KBM-7 (cell line): ENCODE results near the gene CD200R1.
"Not testable (repeated sequence)": the region's sequence is repeated elsewhere in the genome, so short reads cannot be mapped to it uniquely, and the experiment has no call there.

Experiments used
- DNase-seq: peaks from one replicate; pipeline ENCODE4 v3.0.0-alpha.2; 2015
- in situ Hi-C: fragments of 300-500 bp; cut with MboI; formaldehyde crosslinking; loops from 2 replicates; pipeline ENCODE4 v1.14.3; 2020; ENCODE audit warnings: low sequenced_read_pairs, low pct_unique_long_range_greater_than_20kb, mixed read lengths

CD200R1 gene

DNA sequence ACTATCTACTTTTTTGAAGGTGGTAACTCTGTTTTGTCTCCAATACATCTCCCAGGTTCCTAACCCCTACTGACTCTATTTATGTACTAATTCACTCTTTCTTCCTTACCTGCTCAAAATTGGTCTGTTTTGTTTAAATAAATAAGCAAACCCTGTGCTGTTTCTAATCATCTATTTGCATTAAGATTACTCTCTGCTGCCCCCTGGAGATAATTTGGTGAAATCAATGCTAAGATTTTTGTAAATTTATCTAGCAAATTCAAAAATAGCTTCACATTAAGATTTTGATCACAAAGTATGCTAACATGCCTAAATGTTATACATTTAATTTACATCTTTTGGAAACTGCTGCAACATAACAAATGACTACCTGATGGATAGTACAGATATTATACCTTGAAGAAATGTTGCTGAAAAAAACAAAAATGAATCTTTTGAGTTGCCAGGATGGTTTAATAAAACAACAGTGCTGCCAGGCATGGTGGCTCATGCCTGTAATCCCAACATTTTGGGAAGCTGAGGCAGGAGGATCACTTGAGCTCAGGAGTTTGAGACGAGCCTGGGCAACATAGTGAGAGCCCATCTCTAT, 4.4 kb upstream of the CD200R1 start:
- peak; percentile 40 for DNase-seq
- in situ Hi-C loops, result loop anchor here (25.0 kb wide), 1 partner anchor 242 kb away; no protein-coding TSS in a partner anchor

DNA sequence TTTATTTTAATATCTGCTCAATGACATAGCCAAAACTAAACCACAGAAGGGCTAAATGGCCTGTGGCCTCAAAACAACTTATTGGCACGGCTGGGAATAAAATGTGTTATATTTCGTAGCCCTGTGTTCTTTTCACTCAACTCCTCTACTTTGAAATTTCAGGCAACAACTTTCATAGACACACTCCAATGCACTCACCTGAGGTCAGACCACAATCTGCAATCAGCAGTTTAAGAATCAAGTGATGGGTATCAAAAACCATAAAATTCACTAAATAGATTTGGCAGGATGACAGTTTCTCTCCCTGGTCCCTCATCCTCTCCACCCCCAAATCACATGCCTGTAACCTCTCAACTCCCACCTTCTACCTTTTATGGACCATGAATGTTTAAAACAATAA, 2.0 kb upstream of the CD200R1 start:
- no peak for DNase-seq
- in situ Hi-C loops, result loop anchor here (25.0 kb wide), 1 partner anchor 240 kb away; no protein-coding TSS in a partner anchor

DNA sequence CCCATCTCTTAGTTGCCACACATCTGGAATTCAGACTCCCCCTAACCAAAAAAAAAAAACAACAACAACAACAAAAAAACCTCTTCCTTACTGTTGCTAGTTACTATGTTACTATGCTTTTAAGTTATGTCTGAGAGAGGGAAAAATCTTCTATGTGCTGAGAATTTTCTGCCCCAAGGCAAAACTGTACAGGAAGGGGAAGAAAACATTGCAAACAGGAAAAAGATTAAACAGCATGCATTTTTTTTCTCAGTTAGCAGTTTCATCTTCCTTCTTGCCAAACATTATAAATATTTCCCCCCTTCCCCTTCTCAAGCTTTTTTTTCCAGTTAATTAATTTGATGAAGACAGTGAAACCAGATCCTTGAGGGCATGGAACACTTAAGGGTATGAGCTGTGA, 1.1 kb upstream of the CD200R1 start:
- in situ Hi-C loops, result loop anchor here (25.0 kb wide), 1 partner anchor 239 kb away; no protein-coding TSS in a partner anchor
- DNase-seq, result no peak

DNA sequence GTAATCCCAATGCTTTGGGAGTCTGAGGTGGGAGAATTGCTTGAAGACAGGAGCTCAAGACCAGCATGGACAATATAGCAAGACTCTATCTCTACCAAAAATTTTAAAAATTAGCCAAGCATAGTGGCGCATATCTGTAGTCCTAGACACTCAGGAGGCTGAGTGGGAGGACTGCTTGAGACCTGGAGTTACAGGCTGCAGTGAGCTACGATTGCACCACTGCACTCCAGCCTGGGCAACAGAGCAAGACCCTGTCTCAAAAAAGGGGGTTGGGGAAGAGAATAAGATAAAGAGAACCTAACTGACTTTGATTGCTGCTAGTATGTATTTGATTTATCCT, 755 bp downstream of the CD200R1 start:
- no peak for DNase-seq
- in situ Hi-C loops, result no loop called here

DNA sequence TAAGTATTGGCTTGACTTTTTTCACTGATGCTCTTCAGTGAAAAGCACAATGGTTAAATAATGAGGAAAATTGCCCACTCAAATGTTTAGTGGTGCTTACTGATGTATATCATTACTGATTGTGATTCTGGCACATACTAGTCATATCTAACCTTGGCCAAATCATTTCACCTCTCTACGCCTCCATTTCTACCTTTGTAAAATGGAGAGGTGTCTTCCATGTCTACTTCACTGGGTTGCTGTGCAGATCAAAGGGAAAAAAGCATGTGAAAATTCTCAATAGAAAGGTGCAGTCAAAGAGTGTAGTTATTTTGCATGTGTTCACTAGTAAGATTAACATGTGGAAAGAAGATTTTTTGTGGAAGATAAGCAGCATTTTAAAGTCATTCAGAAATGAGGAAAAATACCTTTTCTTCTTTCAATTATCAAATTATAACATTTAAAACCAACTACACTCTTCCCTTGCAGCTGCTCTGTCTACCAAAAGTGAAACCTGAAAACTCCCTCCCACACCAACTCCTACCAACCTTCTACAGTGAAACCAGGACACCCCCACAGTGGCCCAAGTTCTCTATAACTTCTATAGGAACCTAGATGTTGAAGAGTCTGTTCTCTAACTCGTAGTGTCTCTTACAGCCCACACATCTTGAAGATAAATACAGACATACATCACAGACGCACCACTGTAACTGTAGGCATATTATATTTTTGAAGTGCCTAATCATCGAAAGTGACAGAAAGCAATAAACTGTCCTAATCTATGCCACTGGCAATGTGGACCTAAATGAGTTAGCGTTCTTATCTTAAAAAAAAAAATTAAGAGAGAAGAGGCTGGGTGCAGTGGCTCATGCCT, 1.4 kb downstream of the CD200R1 start:
- DNase-seq, result no peak
- in situ Hi-C loops, result no loop called here

DNA sequence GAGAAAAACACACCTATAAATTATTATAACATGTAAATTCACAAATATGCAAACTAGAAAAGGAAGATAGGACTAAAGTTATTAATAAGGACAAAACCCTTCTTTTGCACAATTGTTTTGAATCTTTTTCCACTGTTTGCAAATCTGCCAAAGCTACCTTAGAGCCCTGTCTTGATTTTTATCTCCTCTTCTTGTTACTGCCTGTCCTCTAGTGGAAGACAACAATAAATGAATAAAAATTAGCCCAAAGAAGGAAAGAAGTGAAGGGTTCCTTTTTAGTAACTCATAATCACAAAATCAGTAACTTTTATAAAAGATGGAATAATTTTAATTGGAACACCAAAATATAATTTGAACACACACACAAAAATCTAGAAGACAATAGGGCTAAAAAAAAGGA, 2.7 kb downstream of the CD200R1 start:
- in situ Hi-C loops, result no loop called here
- no peak for DNase-seq

DNA sequence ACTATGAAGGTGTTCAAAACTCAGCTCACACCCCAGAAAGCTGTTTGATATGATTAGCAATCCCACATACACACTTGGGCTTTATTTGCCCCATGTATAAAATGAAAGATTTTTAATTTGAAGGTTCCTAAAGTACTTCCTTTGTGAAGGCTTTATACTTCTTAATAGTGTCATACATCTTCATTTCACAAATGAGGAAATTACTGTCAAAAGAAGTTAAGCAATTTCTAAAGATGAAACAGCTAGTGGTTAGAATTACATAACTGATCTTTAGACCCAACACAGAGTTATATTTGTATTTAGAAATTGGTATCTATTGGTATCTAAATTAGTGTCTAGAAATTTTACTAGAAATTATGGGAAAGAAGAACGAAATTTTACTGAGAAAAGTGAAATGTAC, 7.1 kb downstream of the CD200R1 start:
- DNase-seq, result no peak
- in situ Hi-C loops, result no loop called here

DNA sequence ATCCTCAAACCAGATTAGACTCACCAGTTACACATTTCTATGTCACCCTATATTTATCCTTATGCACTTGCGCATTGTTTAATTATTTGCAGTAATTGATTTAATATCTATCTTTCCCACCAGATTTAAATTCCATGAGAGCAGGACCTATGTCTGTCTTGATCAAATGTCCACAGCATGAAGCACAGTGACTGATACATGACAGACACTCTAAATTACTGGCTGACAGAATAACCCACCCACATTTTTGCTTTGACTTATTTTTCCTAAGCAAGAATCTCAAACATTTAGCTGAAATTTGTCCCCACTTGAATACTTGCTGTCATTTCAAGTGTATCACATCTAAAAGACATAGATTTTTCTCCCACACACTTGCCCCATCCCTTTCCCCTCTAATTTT, 7.5 kb downstream of the CD200R1 start:
- no peak for DNase-seq
- in situ Hi-C loops, result no loop called here

DNA sequence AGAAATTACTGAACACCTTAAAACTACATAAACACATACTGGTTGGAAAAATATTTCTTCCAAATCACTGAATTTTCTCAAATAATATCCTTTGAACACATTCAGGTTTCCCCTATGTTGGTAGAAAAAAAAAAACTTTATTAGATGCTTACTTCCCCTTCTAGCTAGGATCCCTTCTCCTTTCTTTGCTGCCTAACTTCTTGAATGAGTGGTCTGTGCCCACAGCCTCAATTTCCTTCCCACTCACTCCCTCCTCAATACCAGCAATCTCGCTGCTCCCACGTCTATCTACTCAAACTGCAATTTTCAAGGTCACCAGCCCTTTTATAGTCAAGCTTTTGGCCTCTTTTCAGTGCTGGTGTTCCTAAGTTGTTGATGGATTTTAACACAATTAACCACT, 8.3 kb downstream of the CD200R1 start:
- peak; percentile 50 for DNase-seq
- in situ Hi-C loops, result no loop called here

DNA sequence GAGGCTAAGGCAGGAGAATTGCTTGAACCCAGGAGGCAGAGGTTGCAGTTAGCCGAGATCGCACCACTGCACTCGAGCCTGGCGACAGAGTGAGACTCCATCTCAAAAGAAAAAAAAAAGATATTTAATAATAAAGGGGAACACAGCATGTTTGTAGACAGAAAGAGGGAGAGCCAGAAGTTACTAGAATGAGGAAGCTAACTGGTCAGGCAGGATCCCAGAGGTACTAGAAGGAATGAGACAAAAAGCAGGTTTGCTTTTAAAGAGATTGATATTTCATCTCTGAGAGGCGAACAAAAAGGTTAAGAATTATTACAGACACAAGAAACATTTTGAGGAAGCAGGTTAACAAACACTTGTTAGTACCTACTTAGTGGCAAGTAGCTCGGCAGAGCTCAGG, 9.2 kb downstream of the CD200R1 start:
- in situ Hi-C loops, result no loop called here
- DNase-seq, result no peak

DNA sequence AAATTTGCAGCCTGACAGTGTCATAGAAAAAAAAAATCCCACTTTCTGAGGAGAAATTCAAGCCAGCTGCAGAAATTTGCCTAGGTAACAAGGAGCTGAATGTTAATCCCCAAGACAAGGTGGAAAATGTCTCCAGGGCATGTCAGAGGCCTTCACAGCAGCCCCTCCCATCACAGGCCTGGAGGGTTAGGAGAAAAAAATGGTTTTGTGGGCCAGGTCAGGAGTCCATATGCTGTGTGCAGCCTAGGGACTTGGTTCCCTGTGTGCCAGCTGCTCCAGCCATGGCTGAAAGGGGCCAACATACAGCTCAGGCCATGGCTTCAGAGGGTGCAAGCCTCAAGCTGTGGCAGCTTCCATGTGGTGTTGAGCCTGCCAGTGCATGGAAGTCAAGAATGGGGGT, 11.2 kb downstream of the CD200R1 start:
- in situ Hi-C loops, result no loop called here
- DNase-seq, result no peak

DNA sequence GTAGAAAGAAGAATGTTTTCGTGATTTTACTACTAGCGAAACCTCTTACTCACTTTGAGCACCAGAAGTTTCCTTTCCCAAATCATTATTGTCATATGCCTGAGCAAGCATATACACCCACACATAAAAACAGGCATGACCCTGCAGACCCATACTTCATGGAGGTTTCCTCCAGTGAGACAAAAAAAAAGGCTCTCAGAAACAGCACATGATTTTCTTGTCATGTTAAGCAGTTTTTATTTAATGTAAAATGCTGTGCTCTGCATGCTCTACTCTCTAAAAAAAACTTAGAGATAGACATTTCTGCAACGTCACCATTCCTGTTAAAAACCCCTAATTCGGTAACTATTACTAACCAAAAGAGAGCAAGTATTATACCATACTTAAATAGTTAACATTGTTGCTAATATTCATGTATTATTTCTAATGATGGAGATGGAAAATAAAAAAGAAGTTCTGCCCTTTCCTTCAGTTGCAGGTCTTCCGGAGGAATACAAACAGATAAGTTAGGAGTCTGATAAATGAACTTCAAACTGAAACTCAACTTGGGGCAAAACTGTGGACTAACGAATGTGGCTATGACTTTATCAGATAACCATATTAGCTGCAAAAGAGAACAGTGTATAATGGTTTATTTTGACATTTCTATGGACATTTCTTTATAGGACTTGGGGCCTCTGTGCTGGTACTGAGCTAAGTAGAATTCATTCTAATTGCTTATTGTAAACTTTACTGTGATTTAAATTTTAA, 15.9 kb downstream of the CD200R1 start:
- in situ Hi-C loops, result no loop called here
- DNase-seq, result no peak

DNA sequence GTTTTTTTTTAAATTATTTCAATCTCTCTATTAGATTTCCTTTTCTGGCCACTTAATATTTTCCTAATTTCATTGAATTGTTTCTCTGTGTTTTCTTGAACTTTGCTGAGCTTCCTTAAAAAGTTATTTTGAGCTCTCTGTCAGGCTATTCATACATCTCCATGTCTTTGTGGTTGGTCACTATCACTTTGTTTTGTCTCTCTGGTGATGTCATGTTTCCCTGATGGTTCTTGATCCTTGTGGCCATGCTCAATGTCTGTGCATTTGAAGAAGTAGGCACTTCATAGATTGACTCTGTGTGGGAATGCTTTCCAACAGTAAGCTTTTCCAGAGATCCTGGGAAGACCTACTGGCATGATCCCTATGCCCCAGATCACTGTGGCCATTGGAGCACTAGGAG, 18.6 kb downstream of the CD200R1 start:
- in situ Hi-C loops, result no loop called here
- DNase-seq, result no peak

DNA sequence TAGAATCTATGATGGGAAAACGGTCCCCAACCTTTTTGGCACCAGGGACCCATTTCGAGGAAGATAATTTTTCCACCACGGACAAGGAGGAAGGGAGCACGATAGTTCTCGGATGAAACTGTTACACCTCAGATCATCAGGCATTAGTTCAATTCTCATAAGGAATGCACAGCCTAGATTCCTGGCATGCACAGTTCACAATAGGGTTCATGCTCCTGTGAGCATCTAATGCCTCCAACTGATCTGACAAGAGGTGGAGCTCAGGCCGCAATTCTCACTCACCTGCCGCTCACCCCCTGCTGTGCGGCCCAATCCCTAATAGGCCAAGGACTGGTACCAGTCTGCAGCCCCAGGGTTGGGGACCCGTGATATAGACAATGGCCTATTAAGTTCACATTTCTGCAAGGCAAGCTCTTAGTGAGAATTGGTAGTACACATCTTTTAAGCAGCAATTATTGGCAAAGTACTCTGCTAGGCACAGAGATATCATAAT, 26.5 kb downstream of the CD200R1 start:
- in situ Hi-C loops, result no loop called here
- DNase-seq, result no peak

DNA sequence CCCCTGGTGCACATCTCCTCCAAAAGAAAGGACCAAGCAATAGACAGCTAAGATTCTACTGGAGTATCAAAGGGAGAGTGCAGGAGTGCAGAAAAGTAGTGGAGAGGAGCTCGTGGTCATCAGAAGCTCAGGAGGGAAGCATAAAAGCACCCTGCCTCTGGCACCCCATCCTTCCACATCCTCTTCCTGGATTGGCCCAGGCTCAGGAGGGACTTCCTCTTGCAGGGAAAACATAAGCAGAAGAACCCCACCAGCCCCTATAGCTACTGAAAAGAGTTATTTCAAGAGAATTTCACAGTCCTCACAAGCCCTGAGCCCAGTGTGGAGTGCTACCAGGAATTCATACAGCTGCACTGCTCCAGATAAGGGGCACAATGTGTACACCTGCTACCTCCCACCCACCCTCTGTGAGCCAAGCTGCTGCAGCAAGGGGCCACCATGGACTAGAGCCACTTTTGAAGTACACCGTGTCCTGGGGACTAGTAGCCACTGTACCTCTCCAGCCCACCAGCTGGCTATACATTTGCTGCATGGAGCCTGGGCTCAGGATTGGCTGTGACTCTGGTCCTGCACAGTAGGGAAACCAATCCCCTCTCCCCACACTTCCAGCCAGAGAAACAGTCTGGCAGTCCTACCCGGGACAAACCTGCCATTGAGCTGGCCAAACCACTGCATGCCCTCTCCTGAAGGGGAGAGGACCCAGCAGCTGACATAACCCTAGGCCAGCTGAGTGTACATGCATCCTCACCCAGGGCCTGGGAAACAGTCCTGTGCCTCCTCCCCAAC, 43.0 kb downstream of the CD200R1 start:
- no peak for DNase-seq
- in situ Hi-C loops, result no loop called here

DNA sequence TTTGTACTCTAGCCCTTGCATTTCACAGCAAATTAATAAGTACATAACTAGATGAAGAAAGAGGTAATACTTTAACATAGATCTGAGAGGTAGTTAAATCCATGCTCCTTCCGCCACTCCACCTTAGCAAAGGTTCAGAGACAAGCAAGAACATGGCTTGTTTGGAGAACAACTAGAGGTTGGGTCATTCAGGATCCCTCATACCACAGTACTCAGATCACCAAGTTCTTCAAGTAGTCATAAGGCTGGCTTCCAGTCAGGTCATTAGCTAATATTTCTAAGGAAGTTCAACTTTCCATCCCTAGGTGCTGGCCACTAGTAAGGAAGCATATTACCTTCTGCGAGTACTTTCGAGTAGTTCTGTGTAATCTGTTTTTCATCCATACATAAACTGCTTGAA, 44.1 kb downstream of the CD200R1 start:
- no peak for DNase-seq
- in situ Hi-C loops, result no loop called here

DNA sequence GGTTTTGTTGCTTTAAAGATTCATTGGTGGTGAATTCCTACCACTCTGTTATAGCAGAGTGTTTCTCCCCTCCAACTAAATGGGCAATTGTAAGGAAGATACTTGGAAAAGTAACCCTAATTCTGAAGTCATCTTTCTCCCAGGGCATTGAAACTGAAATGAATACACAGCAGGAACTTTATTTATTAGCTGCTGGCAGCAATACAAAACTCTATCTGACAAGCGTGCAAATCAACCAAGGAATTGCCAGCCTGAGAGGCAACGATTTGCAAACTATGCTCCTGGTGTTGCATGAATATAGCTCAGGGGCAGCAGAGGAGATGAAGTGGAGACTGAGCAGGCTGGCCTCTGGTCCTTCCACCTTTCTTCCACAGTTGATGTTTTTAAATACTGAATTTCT, 48.9 kb downstream of the CD200R1 start:
- no peak for DNase-seq
- in situ Hi-C loops, result no loop called here

DNA sequence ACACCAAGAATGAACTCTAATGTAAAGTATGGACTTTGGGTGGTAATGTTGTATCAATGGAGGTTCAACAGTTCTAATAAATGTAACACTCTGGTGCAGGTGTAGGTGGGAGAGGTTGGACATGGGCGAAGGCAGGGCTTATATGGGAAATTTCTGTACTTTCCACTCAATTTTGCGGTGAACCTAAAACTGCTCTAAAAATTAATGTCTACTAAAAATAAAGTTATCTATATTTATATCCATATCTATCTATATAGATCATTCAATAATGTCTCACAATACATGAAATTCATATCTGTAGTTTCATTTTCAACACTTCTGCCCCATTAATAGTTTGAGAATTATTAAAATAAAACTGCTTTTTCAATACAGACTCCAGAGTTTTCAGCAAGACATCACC, 49.3 kb downstream of the CD200R1 start:
- no peak for DNase-seq
- in situ Hi-C loops, result no loop called here

DNA sequence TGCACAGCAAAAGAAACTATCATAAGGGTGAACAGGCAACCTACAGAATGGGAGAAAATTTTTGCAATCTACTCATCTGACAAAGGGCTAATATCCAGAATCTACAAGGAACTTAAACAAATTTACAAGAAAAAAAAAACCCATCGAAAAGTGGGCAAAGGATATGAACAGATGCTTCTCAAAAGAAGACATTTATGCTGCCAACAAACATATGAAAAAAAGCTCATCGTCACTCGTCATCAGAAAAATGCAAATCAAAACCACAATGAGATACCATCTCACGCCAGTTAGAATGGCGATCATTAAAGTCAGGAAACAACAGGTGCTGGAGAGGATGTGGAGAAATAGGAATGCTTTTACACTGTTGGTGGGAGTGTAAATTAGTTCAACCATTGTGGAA, 55.4 kb downstream of the CD200R1 start:
- DNase-seq, in situ Hi-C loops: not testable (repeated sequence)
